ENCODE measurements around the gene SYNJ1. TPM values are rescaled to one million over a fixed set of nuclear protein-coding genes. Genes with fewer than 3 reads are reported as not detected.

The SYNJ1 gene
- total and polyA plus RNA-seq, 2 experiments from 2014 or later, result 1.4 to 4.2 TPM

DNA sequence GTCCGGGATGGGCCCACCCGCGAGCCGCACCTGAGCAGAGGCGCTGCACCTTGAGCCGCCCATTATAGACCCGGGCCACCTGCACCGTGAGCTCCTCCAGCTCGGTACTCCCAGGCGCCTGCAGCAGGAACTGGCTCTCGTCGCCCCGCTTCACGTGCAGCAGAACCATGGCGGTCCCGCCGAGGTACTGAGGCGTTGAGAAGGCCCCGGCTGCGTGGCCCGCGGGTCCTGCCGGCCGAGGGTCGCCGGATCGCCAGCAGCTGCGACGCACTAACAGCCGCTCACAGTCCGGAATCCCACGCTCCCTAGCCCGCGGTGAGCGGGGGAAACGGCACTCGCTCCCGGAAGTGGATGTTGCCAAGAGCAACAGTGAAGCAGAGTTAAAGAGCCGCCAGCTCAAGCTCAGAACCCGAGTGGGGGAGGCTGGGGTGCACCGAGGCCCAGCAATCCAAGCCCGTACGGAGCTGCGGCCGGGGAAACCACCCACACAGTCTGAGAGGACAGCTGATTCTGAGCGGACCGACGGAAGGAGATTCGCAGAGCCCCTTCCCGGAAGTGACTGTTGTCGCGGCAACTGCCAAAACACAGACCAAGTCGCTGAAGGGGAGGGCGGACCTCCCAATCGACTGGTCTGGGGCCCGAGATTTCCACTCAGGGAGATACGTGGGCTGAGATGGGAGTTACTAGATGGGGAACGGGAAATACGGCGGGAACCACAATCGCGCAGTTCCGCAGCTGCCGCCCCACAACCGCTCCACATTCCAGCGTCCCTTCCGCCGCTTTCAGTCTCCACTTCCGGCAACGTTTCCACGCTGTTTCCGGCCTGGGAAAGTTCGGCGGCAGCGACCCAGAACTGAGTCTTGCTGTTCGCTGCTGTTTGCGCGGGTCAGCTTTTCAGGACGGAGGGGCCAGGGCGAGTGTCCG is 115.5 kb downstream of the SYNJ1 start, which contains the start of gene CFAP298 (continued):
- TF ChIP-seq, protein P1, sequence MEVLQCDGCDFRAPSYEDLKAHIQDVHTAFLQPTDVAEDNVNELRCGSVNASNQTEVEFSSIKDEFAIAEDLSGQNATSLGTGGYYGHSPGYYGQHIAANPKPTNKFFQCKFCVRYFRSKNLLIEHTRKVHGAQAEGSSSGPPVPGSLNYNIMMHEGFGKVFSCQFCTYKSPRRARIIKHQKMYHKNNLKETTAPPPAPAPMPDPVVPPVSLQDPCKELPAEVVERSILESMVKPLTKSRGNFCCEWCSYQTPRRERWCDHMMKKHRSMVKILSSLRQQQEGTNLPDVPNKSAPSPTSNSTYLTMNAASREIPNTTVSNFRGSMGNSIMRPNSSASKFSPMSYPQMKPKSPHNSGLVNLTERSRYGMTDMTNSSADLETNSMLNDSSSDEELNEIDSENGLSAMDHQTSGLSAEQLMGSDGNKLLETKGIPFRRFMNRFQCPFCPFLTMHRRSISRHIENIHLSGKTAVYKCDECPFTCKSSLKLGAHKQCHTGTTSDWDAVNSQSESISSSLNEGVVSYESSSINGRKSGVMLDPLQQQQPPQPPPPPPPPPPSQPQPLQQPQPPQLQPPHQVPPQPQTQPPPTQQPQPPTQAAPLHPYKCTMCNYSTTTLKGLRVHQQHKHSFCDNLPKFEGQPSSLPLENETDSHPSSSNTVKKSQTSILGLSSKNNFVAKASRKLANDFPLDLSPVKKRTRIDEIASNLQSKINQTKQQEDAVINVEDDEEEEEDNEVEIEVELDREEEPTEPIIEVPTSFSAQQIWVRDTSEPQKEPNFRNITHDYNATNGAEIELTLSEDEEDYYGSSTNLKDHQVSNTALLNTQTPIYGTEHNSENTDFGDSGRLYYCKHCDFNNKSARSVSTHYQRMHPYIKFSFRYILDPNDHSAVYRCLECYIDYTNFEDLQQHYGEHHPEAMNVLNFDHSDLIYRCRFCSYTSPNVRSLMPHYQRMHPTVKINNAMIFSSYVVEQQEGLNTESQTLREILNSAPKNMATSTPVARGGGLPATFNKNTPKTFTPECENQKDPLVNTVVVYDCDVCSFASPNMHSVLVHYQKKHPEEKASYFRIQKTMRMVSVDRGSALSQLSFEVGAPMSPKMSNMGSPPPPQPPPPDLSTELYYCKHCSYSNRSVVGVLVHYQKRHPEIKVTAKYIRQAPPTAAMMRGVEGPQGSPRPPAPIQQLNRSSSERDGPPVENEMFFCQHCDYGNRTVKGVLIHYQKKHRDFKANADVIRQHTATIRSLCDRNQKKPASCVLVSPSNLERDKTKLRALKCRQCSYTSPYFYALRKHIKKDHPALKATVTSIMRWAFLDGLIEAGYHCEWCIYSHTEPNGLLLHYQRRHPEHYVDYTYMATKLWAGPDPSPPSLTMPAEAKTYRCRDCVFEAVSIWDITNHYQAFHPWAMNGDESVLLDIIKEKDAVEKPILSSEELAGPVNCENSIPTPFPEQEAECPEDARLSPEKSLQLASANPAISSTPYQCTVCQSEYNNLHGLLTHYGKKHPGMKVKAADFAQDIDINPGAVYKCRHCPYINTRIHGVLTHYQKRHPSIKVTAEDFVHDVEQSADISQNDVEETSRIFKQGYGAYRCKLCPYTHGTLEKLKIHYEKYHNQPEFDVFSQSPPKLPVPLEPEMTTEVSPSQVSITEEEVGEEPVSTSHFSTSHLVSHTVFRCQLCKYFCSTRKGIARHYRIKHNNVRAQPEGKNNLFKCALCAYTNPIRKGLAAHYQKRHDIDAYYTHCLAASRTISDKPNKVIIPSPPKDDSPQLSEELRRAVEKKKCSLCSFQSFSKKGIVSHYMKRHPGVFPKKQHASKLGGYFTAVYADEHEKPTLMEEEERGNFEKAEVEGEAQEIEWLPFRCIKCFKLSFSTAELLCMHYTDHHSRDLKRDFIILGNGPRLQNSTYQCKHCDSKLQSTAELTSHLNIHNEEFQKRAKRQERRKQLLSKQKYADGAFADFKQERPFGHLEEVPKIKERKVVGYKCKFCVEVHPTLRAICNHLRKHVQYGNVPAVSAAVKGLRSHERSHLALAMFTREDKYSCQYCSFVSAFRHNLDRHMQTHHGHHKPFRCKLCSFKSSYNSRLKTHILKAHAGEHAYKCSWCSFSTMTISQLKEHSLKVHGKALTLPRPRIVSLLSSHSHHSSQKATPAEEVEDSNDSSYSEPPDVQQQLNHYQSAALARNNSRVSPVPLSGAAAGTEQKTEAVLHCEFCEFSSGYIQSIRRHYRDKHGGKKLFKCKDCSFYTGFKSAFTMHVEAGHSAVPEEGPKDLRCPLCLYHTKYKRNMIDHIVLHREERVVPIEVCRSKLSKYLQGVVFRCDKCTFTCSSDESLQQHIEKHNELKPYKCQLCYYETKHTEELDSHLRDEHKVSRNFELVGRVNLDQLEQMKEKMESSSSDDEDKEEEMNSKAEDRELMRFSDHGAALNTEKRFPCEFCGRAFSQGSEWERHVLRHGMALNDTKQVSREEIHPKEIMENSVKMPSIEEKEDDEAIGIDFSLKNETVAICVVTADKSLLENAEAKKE (CRISPR knock-in tag; IDR thresholded peaks at IDR 0.05), result no peak
- TF ChIP-seq, protein P2, sequence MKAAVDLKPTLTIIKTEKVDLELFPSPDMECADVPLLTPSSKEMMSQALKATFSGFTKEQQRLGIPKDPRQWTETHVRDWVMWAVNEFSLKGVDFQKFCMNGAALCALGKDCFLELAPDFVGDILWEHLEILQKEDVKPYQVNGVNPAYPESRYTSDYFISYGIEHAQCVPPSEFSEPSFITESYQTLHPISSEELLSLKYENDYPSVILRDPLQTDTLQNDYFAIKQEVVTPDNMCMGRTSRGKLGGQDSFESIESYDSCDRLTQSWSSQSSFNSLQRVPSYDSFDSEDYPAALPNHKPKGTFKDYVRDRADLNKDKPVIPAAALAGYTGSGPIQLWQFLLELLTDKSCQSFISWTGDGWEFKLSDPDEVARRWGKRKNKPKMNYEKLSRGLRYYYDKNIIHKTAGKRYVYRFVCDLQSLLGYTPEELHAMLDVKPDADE (IDR thresholded peaks at IDR 0.05), result peak; percentile 35
- TF ChIP-seq, protein P3, sequence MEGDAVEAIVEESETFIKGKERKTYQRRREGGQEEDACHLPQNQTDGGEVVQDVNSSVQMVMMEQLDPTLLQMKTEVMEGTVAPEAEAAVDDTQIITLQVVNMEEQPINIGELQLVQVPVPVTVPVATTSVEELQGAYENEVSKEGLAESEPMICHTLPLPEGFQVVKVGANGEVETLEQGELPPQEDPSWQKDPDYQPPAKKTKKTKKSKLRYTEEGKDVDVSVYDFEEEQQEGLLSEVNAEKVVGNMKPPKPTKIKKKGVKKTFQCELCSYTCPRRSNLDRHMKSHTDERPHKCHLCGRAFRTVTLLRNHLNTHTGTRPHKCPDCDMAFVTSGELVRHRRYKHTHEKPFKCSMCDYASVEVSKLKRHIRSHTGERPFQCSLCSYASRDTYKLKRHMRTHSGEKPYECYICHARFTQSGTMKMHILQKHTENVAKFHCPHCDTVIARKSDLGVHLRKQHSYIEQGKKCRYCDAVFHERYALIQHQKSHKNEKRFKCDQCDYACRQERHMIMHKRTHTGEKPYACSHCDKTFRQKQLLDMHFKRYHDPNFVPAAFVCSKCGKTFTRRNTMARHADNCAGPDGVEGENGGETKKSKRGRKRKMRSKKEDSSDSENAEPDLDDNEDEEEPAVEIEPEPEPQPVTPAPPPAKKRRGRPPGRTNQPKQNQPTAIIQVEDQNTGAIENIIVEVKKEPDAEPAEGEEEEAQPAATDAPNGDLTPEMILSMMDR (conservative IDR thresholded peaks at IDR 0.05; ENCODE audit: low read depth in 2 of 2), result no peak
